ENCODE results near the gene NFATC2IP.

DNA sequence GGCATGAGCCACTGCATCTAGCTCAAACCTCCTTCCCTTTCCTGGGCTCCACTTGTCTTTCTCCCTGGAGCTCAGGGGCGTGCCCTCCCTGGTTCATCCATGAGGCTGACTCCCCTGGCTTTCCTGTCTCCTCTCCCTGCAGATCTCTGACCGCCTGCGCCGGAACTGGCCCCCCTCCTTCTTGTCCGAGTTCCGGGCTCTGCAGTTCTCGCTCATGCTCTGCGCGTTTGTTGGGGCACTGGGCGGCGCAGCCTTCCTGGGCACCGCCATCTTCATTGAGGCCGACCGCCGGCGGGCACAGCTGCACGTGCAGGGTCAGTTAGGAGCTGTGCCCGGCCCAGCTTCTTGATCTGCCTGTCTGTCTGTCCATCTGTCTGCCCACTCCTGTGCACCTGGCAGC lies 32.9 kb downstream of the NFATC2IP start:
- TF ChIP-seq POLR2AphosphoS5 (IDR thresholded peaks at IDR 0.05; ENCODE audit: borderline replicate concordance, low read depth, low read length): no peak
- TF ChIP-seq EZH2 (IDR thresholded peaks at IDR 0.05): no peak
- TF ChIP-seq FOXP2 (optimal IDR thresholded peaks at IDR 0.05; ENCODE audit: control extremely low read depth, extremely low read length, insufficient read depth): no peak
